AG08395 (cell line): ENCODE results near the gene FAM200B.
A peak's percentile ranks its signal among the peaks of the same experiment; 100 is the strongest.
"Not testable (repeated sequence)": the region's sequence is repeated elsewhere in the genome, so short reads cannot be mapped to it uniquely, and the experiment has no call there.

Source experiments
- DNase-seq: peaks from one replicate; pipeline ENCODE4 v3.0.0; 2012; ENCODE audit warnings: mixed read lengths, low spot score

FAM200B gene

DNA sequence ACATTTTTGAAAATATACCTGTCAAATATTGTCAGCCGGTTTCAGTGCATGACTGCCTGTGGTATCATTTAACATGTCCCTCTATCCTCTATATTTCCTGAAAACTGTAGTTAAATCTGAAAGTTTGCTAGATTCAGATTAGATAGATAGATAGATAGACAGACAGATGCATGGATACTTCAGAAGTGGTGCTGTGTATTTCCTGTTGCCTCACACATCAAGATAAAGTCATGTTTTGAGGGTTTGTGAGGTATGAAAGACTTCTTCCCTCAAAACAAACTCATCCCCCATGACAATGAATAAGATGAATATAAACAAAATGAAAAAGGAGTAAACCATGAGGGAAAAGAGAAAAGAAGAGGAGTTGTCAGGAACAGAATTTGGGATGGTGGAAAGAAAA lies 15.2 kb downstream of the FAM200B start:
- DNase-seq: no peak

DNA sequence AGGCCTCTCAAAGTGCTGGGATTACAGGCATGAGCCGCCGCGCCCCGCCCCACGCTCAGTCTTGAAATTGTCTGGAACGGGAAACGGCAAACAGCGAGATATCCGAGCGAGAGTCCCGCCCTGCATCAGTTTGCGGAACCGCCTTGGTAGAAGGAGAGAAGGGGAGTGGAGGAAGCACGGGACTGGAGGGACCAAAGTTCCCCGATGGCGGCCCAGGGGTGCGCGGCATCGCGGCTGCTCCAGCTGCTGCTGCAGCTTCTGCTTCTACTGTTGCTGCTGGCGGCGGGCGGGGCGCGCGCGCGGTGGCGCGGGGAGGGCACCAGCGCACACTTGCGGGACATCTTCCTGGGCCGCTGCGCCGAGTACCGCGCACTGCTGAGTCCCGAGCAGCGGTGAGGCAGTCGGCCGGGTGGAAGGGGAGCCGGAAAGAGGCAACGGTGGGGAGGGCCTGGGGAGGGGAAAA lies 21.3 kb downstream of the FAM200B start, which contains the start of gene BST1:
BST1 (plus strand) TSS at position 125 of the 463 bp plus-strand sequence; CDS start at position 205, 80 bp downstream.
- peak; percentile 59 for DNase-seq

GRCh38 chr4:15703439-15703838 lies 21.8 kb downstream of the FAM200B start:
- no peak for DNase-seq

DNA sequence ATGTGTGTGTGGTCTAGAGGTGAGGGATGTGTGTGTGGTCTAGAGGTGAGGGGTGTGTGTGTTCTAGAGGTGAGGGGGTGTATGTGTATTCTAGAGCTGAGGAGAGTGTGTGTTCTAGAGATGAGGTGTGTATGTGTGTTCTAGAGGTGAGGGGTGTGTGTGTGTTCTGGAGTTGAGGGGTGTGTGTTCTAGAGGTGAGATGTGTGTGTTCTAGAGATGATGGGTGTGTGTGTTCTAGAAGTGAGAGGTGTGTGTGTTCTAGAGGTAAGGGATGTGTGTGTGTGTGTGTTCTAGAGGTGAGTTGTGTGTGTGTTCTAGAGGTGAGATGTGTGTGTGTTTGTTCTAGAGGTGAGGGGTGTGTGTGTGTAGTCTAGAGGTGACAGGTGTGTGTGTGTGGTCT lies 22.5 kb downstream of the FAM200B start:
- DNase-seq: no peak

DNA sequence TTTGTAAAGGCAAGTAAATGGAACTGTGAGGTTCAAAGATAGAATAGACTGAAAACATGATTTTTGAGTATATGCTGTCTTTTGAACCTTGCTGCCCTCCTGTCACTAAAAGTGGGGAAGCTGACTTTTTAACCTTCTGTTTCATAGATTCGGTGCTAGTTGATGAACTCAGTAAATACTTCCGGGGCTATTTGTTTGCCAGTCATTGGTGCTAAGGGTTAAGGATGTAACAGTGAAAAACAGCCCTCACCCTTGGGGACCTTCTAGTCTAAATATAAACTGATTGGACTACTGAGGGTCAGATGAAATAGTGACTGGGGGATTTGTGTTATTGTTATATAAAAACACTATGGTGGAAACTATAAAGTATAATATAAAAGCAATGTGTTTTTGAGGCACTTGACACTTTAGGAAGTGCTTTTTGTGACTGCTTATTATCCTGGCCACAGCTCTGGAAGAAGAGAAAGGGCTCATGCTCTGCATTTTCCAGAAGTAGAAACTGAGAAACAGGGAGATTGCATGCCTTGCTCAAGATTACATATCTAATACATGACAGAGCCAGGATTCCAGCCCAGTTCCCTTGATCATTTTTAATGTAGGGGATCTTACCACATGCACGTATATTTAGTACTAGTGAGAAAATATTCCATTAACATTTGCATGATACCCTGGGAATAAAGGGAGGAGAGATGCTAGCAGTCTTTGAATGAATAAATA lies 25.2 kb downstream of the FAM200B start:
- DNase-seq: no peak

DNA sequence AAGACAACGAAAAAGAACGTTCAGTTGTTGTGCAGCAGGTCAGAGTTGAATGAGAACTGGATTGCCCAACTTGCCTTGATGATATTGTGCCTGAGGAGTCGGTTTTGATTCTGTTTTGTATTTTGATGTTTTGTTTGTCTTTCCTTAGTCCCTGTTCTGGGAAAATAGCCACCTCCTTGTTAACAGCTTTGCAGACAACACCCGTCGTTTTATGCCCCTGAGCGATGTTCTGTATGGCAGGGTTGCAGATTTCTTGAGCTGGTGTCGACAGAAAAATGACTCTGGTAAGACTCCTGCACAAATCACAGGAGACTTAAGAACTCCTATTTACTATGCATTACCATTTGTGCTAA lies 25.7 kb downstream of the FAM200B start:
- DNase-seq: no peak

- no peak for DNase-seq
These were observed 30.1 kb downstream of the FAM200B start for GRCh38 chr4:15711762-15712161.

- no peak for DNase-seq
These were observed 30.6 kb downstream of the FAM200B start for GRCh38 chr4:15712214-15712613.

DNA sequence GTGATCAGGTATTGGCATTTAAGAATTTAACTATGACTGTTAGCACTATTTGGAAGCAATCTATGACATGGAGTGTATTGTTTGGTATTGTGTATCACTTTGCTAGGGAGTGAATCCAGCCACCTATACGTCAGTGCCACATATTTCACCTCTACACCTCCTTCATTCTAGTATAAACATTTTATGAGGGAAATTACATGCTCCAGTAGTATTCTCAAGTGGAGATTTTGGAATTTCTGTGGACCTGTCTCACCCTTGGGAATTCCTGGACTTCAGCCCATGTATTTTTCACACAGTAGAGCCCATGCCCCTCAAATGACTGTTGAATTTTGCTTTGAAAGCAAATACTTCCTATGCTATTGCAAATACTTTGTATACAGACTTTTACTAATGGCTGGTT lies 32.5 kb downstream of the FAM200B start:
- no peak for DNase-seq

DNA sequence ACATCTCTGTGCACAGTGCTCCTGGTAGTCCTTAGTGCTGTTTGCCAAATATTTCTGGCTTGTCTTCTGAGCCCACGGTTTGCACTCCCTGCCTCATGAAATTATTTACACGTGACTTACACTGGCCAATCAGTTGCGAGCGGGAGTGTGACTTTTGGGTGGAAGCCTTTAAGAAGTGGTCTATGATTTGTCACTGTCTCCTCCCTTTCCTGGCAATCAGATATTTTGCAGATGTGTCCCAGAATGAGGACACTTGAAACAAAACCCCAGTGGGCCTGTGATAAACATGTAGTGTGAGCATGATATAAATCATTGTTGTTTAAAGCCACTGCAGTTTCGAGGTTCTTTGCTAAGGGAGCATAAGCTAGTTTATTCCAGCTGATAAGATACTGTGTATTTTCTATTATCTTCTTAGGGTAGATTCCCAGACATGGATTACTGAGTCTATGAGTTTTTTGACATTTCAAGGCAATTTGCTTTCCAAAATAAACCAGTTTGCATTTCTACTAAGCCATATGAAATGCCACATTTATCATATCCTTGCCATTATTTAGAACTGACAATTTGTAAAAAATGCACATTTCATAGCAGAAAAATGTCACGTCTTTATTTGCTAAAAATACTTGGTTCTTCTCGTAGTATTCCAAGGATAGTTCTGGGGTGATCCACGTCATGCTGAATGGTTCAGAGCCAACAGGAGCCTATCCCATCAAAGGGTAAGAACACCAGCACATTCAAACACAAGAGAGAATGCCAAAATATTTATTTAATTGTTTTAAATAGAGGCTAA lies 33.2 kb downstream of the FAM200B start:
- DNase-seq: peak; percentile 66

DNA sequence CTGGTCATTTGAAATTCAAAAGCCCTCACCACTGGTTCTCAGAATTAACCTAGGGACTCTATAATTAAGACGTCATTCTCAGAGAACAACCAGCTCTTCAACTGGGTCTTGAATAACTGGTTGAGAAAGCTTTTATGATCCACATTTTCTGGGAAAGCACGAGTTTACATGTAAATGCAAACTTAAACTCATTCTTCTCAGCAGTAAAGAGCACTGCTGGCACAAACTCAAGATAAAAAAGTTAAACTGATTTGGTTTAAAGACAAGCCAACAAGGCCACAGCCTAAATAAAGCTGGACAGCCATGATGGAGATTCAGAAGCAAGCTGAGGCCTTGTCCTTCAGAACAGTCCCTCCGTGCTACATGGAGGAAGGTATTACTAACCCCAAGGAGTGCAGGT lies 34.5 kb downstream of the FAM200B start:
- DNase-seq: no peak

DNA sequence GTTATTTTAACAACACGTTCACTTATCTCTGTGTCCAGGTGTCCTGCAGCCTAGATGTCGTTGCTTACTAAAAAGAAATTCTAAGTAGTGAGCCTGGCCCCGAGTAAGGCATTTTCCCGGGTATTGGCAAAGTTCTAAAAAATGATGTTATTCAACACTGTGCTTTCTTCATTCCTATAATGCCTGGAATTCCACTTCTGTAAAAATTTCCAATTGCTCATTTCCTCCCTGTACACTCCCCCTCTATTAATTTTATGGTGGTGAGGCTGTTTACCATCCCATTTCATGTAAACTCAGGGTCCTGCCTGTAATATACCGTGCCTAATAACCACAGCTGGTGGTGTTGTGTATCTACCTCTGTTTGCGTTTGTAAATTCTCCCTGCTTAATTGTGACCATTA lies 35.5 kb downstream of the FAM200B start:
- peak; percentile 67 for DNase-seq

GRCh38 chr4:15717657-15718416 lies 36.2 kb downstream of the FAM200B start:
- DNase-seq: no peak

DNA sequence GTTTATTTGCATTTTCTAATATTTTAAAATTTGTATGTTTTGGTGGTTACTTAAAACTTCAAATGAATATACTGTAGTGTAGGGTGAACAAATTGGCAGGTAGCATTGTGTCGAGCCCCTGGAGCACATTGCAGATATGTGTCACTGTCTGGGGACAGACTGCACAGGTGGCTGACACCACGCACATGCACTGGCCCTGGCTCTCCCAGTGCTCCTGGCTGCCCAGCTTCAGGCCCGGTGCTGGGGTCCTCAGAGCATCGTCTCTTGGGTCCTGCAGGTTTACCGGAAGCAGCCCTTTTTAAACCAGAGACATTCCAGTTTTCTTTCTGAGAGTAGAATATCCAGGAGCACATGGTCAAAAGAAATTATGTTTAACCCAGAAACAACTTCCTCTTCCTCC lies 36.8 kb downstream of the FAM200B start:
- no peak for DNase-seq

GRCh38 chr4:15718959-15719358 lies 37.3 kb downstream of the FAM200B start:
- DNase-seq: no peak

- DNase-seq: no peak
These were observed 37.9 kb downstream of the FAM200B start for GRCh38 chr4:15719506-15719905.

DNA sequence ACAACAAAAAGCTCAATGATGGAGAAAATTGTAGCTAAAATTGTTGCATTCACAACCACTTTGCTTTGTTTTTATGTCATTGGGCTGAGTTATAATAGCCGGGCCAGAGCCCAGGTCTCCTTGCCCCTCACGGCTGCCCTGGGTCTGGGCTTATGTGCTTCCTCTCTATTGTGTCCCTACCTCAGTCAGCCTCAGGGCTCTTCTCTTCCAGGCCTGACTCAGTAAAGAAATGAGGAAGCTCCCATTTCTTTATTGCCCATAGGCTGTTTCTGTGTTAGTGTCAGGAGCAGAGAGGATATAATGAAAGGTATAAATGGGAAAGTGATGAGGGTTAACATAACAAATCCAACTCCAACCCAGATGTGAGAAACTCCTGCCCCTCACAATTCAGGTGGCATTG lies 39.2 kb downstream of the FAM200B start:
- DNase-seq: no peak

- DNase-seq: no peak
These were observed 44.0 kb downstream of the FAM200B start for GRCh38 chr4:15725608-15726007.

- DNase-seq: peak; percentile 73
These were observed 48.4 kb downstream of the FAM200B start for GRCh38 chr4:15729910-15730533.

DNA sequence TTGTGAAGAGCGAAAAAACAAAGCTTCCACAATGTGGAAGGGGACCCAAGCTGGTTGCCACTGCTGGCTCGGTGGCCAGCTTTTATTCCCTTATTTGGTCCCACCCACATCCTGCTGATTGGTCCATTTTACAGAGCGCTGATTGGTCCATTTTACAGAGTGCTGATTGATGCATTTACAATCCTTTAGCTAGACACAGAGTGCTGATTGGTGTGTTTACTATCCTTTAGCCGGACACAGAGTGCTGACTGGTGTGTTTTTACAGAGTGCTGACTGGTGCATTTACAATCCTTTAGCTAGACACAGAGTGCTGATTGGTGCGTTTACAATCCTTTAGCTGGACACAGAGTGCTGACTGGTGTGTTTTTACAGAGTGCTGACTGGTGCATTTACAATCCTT lies 51.4 kb downstream of the FAM200B start:
- DNase-seq: not testable (repeated sequence)

DNA sequence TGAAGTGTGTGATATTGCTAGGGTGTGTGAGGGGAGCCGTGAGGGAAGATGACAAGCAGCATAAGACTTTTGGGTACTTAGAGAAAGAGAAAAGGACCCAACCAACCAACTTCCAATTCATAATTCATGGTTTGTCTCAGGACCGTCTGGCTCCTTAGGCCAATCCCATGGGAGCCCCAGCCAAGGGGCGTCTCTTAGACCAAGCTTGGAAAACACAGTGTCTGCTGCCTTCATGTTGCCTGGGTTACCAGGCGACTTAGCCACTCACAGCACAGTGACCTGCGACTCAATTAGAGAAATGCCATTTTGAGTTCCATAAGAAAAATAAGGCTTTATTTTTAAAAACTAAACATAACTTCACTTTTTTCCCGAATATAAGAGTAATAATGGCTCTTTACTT lies 53.9 kb downstream of the FAM200B start:
- DNase-seq: no peak

DNA sequence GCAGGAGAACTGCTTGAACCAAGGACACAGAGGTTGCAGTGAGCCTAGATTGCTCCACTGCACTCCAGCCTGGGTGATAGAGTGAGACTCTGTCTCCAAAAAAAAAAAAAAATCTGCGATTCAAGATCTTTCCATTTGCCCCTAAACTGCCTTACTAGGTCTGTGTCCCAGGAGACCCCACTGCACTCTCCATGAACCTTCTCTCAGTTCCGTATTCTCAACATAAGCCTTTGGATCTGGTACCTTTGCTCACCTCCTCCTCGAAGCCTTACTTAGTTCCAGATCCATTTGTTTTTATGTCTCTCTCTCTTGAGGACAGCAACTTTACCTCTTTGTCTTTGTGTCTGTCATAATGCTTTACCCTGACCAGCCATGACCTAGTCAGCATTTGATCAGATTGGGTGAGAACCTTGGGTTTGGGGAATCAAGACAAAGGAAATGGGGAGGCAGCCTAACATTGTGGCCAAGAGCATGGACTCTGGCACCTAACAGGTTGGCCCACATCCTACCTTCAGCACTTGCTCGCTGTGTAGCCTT lies 55.0 kb downstream of the FAM200B start:
- DNase-seq: no peak
